ENCODE results near the gene PRPF39. TPM values are rescaled to one million over a fixed set of nuclear protein-coding genes. Genes with fewer than 3 reads are reported as not detected.
A peak's percentile ranks its signal among the peaks of the same experiment; 100 is the strongest.

The PRPF39 gene
- total and polyA plus RNA-seq, 8 donors: 7.5 to 148 (median 31.8) TPM

DNA sequence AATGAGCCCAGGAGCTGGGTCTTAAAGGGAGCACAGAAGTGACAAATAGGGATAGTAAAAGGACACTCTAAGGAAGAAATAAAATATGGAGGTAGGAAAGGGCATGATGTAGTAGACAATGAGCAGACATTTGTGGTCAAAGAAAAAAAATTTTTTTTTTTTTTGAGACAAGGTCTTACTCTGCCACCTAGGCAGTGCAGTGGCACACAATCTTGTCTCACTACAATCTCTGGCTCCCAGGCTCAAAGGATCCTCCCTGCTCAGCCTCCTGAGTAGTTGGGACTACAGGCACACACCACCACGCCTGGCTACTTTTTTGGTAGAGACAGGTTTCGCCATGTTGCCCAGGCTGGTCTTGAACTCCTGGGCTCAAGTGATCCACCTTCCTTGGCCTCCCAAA is 41.8 kb downstream of the PRPF39 start:
- no peak overlapping the region for H3K4me3 ChIP-seq
- intact Hi-C loops (cut with DNase I; ENCODE audit: low total_unique reads): no loop called here
- no peak for DNase-seq
- H3K27ac ChIP-seq: no peak overlapping the region
- no peak for TF ChIP-seq POLR2A (IDR thresholded peaks at IDR 0.05)
- no peak for TF ChIP-seq POLR2AphosphoS5 (IDR thresholded peaks at IDR 0.05)
- TF ChIP-seq CTCF (IDR thresholded peaks at IDR 0.05): no peak
- no peak for TF ChIP-seq EP300 (IDR thresholded peaks at IDR 0.05)
- H3K4me1 ChIP-seq: peaks cover 0 to 19% (median 5%) of the 10 kb centered on the region in 4 donors
- H3K36me3 ChIP-seq: peaks cover 13 to 87% (median 82%) of the 10 kb centered on the region in 4 donors
- WGBS, 5 donors: 92 to 100% (median 100%) methylated on average over 2 of the region's 2 CpGs
- H3K27me3 ChIP-seq: no peaks in the 10 kb centered on the region
- H3K9me3 ChIP-seq: no peaks in the 10 kb centered on the region

- Histone ChIP-seq H3K36me3 (peaks cover 13 to 55% (median 49%) of the 10 kb centered on the region in 4 donors), H3K9me3 (no peaks in the 10 kb centered on the region), H3K27ac (no peak overlapping the region), H3K27me3 (no peaks in the 10 kb centered on the region), H3K4me1 (peaks cover 0 to 46% (median 17%) of the 10 kb centered on the region in 4 donors), H3K4me3 (no peak overlapping the region)
- 46 to 97% (median 88%) methylated on average over 1 of the region's 1 CpG for WGBS, 5 donors
- DNase-seq: no peak
- TF ChIP-seq POLR2AphosphoS5 (IDR thresholded peaks at IDR 0.05) (no peak), POLR2A (IDR thresholded peaks at IDR 0.05) (no peak), EP300 (IDR thresholded peaks at IDR 0.05) (no peak), CTCF (IDR thresholded peaks at IDR 0.05) (no peak)
- intact Hi-C loops (cut with DNase I; ENCODE audit: low total_unique reads): no loop called here
These were observed 45.2 kb downstream of the PRPF39 start for GRCh38 chr14:45128963-45129629.

DNA sequence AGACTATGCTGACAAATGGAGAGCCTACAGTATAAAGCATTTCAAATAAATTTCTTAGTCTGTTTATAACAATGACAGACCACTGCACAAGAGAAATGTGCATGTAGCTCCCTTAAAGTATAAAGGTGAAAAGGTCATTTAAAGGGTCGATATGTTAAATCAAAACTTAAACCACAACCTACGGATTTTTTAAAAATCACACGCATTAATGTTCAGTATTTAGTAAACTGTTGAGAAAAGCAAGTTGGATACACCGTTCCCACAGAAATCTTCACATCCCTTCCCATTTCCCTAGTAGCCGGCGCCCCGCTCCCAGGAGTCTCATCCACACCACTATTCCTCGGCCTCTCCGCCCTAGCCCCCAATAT is 49.8 kb downstream of the PRPF39 start:
- TF ChIP-seq POLR2AphosphoS5 (IDR thresholded peaks at IDR 0.05): no peak
- no peak for TF ChIP-seq EP300 (IDR thresholded peaks at IDR 0.05)
- no peak for DNase-seq
- WGBS, 5 donors: 0 to 1% (median 1%) methylated on average over 9 of the region's 9 CpGs
- peaks cover 0 to 10% (median 8%) of the 10 kb centered on the region in 4 donors for H3K36me3 ChIP-seq
- intact Hi-C loops (cut with DNase I; ENCODE audit: low total_unique reads): loop anchor here (10.0 kb wide), 1 partner anchor 131 kb away; no protein-coding TSS in a partner anchor
- H3K9me3 ChIP-seq: no peaks in the 10 kb centered on the region
- H3K27me3 ChIP-seq: no peaks in the 10 kb centered on the region
- H3K4me1 ChIP-seq: peaks cover 19 to 72% (median 37%) of the 10 kb centered on the region in 4 donors
- peak overlapping the region; percentile 78 to 91 (median 85) for H3K27ac ChIP-seq
- H3K4me3 ChIP-seq: peak overlapping the region; percentile 59 to 86 (median 80)

DNA sequence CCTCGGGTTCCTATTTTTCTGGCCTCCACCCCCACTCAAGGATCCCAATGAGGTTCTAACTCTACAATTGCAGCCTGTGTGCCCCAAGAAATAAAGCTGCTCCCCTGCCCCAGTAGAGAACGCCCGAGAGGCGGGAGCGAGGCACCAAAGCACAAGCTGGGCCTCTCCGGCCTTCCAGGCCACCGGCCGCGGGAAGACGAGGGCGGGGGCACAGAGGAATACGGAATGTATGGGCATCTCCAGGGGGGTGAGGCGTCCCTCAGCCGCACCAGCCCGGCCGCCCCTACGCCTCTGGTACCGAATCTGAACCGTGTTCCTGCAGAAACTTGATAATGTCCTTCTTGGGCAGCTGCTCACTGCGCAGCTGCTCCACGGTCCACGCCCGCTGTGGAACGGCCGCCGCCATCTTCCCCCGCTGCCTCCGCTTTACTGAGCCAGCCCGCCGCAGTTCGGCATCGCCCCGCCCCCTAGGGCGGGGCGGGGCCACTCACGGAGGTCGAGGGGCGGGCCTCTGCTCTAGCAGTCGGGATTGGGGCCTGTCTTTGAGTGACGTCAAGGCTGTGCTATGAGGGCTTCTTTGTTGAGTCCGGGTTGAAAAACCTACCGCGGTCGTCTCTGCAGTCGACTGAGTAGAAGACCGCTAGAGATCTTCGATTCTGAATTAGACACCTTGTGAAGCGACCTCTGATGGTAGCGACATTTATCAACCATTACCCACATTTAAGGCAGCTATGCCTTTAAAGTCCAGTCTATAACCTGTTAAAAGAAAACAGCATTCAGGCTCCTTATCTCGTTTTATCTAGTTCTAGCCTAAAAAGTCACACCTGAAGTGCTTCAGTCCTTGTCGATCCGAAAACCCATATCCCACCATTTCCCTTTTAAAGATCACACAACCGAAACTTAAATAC is 50.4 kb downstream of the PRPF39 start, which contains the start of gene FKBP3:
FKBP3 (minus strand) TSS at position 431 of the 908 bp plus-strand sequence; CDS start at position 406, 25 bp downstream.
- Histone ChIP-seq H3K4me3 (peak within 1 kb of the TSS; percentile 59 to 86 (median 80)), H3K36me3 (peaks cover 0 to 4% (median 2%) of the 10 kb centered on the region in 4 donors), H3K27ac (peak within 1 kb of the TSS; percentile 78 to 91 (median 85)), H3K9me3 (no peaks in the 10 kb centered on the region), H3K4me1 (peaks cover 19 to 73% (median 34%) of the 10 kb centered on the region in 4 donors), H3K27me3 (no peaks in the 10 kb centered on the region)
- DNase-seq: peak; percentile 97 to 99
- intact Hi-C loops (cut with DNase I; ENCODE audit: low total_unique reads): loop anchor here (10.0 kb wide), 1 partner anchor 130 kb away; no protein-coding TSS in a partner anchor
- WGBS, 5 donors: 0 to 1% (median 0%) methylated on average over 48 to 53 of the region's 53 CpGs
- no peak for TF ChIP-seq CTCF (IDR thresholded peaks at IDR 0.05)
- TF ChIP-seq EP300 (IDR thresholded peaks at IDR 0.05): no peak
- TF ChIP-seq POLR2AphosphoS5 (IDR thresholded peaks at IDR 0.05): peak; percentile 61 to 95 (median 93)
- peak in 2 of 4 donors; percentile 67 to 75 for TF ChIP-seq POLR2A (IDR thresholded peaks at IDR 0.05)
